GM19397 (cell line): Measurements from ENCODE around the gene DHCR24.

Experiments
- ATAC-seq: cut with Tn5 transposase; IDR thresholded peaks from one replicate; pipeline ENCODE4 v1.9.1; 2021; ENCODE audit warnings: mild to moderate bottlenecking, moderate library complexity; ENCODE audit not compliant: unreplicated experiment

The DHCR24 gene

GRCh38 chr1:54818461-54819194, 68.4 kb downstream of the DHCR24 start:
- no peak for ATAC-seq

- no peak for ATAC-seq
Observed at GRCh38 chr1:54816951-54817350, 70.0 kb downstream of the DHCR24 start.

DNA sequence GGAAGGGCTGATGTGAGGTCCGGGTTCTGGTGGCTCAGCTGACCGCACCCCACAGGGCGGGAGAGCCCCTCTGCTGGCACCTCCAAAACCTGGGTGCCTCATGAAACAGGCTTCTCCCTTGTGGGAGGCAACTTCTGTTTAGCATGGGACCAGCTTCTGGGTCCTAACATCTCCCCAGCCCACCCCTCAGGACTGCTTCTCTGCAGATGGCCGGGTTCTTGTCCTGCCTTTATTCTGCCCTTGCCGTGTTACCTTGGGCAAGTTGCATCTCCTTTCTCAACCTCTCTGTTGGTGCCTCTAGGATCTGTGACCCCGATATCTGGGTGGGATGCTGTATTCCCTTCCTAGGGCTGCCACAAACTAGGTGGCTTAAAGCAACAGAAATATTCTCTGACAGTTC, 70.9 kb downstream of the DHCR24 start:
- no peak for ATAC-seq

DNA sequence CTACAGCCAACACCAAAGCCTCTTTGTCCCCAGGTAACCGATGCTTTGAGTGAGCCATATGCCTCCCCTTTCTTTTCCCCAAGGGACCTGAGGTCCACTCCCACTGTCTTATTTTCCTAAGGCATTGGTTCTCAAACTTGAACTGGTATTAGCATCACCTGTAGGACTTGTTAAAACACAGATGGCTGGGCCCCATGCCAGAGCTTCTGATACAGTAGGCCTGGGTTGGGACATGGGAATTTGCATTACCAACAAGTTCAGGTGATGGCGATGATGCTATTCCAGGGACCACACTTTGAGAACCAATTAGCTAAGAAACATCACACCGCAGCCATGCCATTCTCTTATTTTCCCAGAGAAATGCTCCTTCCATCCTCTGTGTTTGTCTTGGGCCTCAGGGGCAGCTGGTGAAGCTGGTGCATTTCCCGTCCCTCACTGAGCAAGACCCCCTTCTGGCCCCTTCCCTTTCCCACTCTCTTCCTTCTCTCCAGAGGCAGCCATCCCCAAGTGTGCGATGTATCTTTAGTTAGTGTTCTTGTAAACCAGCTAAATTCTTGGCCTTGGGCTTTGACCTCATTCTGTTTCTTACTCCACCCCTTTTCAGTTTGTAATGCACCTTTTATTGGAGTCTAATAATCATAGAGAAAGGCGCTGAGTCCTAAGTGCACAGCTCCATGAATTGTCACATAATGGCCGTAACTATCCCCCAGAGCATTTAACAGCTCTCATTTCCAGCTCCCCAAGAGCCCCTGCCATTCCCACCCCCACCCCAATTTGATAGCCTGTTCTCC, 71.7 kb downstream of the DHCR24 start:
- no peak for ATAC-seq

- ATAC-seq, result no peak
Observed at GRCh38 chr1:54814571-54814970, 72.4 kb downstream of the DHCR24 start.

DNA sequence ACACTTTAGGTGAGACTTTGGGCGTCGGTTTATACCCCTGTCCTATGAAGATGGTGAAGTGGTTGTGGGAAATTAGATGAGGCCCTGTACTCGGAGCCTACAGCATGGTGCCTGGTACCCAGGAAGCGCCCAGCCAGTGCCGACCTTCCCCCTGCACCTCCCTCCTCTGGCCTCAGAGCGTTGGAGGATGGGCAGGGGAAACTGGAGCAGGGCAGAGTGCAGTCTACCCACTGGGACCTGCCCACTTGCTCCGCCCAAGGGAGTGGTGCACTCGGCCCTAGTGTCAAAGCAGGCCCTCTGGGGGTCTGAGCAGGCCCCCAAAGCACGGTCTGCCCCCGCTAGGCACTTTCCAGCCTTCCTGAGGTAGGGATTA, 72.9 kb downstream of the DHCR24 start:
- ATAC-seq, result no peak

GRCh38 chr1:54813485-54814125, 73.4 kb downstream of the DHCR24 start:
- ATAC-seq, result no peak

DNA sequence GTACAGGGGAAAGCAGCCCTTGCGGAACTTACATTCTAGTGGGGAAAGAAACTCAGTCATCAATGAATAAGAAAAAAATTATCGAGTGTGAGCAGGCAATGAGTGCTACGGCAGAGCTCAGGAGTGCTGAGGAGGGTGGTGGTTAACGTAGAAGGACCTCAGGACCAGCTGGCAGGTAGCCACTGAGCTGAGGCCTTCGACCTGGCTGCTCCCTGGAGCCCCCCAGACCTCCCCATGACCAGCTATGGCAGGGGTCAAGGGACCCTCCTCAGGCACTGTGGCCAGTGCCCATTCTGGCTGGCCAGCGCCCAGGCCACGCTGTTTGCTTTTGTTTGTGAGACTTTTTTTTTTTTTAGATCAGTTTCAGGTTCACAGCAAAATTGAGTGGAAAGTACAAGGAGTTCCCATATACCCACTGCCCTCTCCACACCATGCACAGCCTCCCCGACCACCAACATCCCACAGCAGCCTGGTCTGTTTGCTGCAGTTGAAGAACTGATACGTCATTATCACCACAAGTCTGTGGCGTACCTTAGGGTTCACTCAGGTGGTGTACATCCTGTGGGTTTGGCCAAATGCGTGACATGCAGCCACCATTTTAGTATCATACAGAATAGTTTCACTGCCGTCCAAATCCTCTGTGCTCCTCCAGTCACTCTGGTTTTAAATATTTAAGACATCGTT, 74.1 kb downstream of the DHCR24 start:
- ATAC-seq, result no peak

DNA sequence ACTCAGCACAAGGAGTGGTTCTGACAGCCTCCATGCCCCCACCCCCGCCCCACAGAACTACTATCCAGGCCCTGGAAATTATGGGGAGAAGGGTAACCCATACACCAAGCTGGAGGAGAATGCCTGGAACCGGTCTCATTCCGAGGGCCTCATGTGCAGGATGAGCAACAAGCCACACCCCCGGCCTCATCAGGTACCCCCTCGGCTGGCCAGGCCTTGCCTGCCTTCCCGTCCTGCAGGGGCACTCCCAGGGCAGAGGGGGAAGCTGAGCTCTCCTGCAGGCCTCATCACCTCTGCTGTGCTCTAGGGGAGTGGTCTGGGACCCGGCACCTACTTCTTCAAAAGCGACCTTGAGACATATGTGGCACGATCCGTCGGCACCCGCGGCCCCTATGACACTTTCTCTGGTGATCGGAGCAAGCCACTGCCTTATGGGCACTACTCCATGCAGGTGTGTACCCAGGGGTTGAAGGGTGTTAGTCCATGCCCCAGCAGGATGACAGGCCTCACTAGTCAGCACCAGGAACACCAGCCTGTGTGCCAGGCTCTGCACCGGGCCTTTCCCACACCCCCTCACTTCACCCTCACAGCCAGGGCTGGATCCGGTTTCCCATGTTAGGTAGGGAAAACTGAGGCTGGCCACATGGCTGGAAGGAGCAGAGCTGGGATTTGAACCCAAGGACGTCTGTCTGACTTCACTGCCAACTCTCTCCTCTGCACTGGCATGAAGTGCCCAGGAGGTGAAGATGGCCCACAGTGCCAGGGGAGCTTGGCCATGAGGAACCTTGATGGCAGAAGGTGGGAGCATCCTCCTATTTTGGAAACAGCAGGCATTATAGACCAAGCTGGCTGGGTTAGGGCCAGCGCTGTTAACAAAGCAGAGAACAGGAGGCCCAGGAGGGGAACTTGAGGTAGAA, 75.0 kb downstream of the DHCR24 start:
- no peak for ATAC-seq

DNA sequence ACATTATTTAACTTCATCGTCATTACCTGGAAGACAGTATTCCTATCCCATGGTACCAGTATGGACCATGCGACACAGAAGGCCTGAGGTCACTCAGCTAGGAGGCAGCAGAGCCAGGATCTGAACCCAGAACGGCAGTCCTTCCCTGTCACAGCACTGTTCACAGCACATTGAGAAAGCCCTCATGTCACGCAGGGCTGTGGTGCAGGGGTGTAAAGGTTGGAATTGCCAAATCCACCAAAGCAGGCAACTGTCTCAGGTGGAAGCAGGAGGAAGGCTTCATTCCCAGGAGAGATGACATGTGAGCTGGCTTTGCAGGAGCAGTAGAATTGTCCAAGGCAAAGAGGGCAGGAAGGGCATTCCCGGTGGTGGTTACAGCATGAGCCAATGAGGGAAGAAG, 75.9 kb downstream of the DHCR24 start:
- ATAC-seq, result no peak

DNA sequence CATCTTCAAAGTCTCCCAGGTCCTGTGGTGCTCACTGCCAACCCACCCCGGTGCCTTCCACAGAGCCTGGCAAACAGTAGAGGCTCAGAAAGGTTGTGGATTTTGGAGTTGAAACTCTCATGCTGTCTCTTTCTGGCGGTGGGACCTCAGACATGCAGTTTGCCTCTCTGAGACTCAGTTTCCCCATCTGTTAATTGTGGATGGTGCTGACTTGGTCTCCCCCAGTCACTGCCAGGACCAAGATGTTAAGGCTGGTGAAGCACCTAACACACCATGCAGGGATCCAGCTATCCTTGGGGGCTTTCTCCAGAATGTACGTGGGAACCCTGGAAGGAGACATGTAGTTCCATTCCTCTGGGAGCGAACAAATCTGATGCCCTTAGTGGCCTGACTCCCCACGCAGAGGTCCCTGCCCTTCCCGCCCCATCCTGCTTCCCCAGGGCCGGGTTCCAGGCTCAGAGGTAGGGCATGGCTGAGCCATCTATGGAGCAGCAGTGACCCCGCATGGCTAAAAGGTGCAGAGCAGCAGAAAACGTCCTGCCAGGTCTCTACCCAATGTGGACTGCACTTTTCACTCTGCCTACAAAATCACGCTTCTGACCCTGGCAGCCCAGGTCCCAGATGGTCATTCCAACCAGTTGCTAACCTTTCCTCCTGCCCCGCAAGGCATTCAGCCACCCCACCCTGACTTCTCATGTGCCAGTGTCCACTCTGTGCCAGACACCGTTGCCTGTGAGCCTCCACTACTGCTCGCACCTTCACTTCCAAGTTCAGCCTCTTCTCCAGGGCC, 76.6 kb downstream of the DHCR24 start:
- peak; percentile 59 for ATAC-seq

- ATAC-seq, result no peak
Observed at GRCh38 chr1:54809496-54810074, 77.4 kb downstream of the DHCR24 start.

GRCh38 chr1:54808443-54809207, 78.4 kb downstream of the DHCR24 start:
- no peak for ATAC-seq

- no peak for ATAC-seq
Observed at GRCh38 chr1:54807756-54808155, 79.2 kb downstream of the DHCR24 start.

DNA sequence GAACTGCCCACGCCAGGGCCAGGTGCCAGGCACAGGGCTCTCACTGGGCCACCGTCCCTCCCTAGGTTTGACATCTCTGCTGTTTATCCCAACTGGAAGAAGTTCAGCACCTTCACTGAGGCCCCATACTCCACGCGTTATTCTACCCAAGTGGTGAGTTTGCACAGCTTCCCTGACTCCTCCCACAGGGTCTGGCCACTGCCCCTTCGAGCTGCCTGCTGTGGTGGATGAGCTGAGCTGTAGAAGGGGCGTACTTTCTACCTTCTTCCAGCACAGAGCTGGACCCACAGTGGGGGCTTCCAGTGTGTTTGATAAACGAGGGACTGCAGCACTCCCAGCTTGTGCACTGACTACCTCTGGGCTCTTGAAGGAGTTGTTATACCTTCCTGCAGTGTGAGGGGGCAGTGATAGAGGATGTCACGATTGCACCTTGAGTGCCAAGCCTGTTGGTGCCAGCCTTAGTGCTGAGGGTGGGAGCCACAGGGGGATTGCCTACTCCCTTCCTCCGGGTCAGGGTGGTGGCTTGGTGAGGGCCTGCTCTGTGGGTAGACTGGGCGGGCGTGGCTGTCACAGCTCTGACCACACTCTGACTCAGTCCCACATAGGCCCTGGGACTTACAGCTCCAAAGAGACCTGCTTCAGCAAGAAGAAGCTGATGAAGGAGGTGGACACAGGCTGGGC, 79.9 kb downstream of the DHCR24 start:
- ATAC-seq, result no peak

- no peak for ATAC-seq
Observed at GRCh38 chr1:54805981-54806381, 81.0 kb downstream of the DHCR24 start.

GRCh38 chr1:54805466-54805865, 81.5 kb downstream of the DHCR24 start:
- ATAC-seq, result no peak
